HCT116 (cell line): ENCODE results near the gene ATF6B. TPM values are rescaled to one million over a fixed set of nuclear protein-coding genes. Genes with fewer than 3 reads are reported as not detected.

Experiments
- ATAC-seq: fragments of 200-7000 bp; cut with Tn5 transposase; 2 replicates; pipeline ENCODE4 v1.9.1; 2020; ENCODE audit warnings: mild to moderate bottlenecking, moderate library complexity
- BruUV-seq: library from RNA; stranded (reverse); fragments of 400-500 nt; replicated peaks from 2 replicates; lab custom pipeline; 2021; lab: Mats Ljungman, UMichigan
- CTCF ChIA-PET: fragments of 300-600 bp; sonication (Branson Sonifier 250); formaldehyde crosslinking; loops from one replicate; lab custom pipeline; 2021; ENCODE audit warnings: antibody characterized with exemption; lab: Charles Lee
- POLR2A ChIA-PET: fragments of 300-600, 350-600 bp; sonication (Branson Sonifier 250); formaldehyde crosslinking; loops from one replicate; lab custom pipeline; 2021; ENCODE audit warnings: antibody characterized with exemption; lab: Charles Lee
- RAD21 ChIA-PET, 2 experiments: fragments of 300-600 bp; sonication (Branson Sonifier 250); formaldehyde crosslinking; loops; one replicate each; lab custom pipeline; 2023; ENCODE audit warnings: low total read pairs in 2 of 2; ENCODE audit not compliant: uncharacterized antibody in 2 of 2, unreplicated experiment in 2 of 2, low non-redundant PET in 1 of 2; lab: Charles Lee
- DNase-seq: peaks from one replicate; pipeline ENCODE4 v3.0.0-alpha.2; 2010; ENCODE audit warnings: low read depth, low spot score
- H2AFZ ChIP-seq: fragments of 200-600 bp; shearing (Covaris generic), sonication (generic); 2 replicates; pipeline ENCODE4 v1.6.1; 2017; ENCODE audit warnings: low read depth, mixed run types, mixed read lengths, antibody characterized with exemption, low read length; ENCODE audit not compliant: poor library complexity, severe bottlenecking
- H3K27ac ChIP-seq: 2 replicates; pipeline ENCODE4 v1.5.1; 2012; ENCODE audit warnings: low read depth, low read length
- H3K27me3 ChIP-seq: fragments of 200-600 bp; sonication (generic); 2 replicates; pipeline ENCODE4 v1.6.1; 2016; ENCODE audit warnings: mixed run types, low read length, mixed read lengths; ENCODE audit not compliant: insufficient read depth
- H3K36me3 ChIP-seq, 2 experiments: fragments of 200-500 bp in 1 of 2; fragments of 200-600 bp in 1 of 2; sonication (Bioruptor generic) in 1 of 2; sonication (generic) in 1 of 2; 2 replicates each; pipeline versions ENCODE4 v1.5.1 to v1.6.1; 2014 to 2016; ENCODE audit warnings: low read length in 2 of 2, inconsistent platforms in 1 of 2, mixed read lengths in 1 of 2, mixed run types in 1 of 2; ENCODE audit not compliant: insufficient read depth in 2 of 2, control insufficient read depth in 1 of 2
- H3K4me1 ChIP-seq, 2 experiments: fragments of 200-600 bp in 1 of 2; sonication (generic) in 1 of 2; 2 replicates each; pipeline versions ENCODE4 v1.5.1 to v1.6.1; 2012 to 2017; ENCODE audit warnings: low read length in 2 of 2, inconsistent platforms in 1 of 2, mild to moderate bottlenecking in 1 of 2, mixed read lengths in 1 of 2, mixed run types in 1 of 2, moderate library complexity in 1 of 2; ENCODE audit not compliant: insufficient read depth in 2 of 2, control insufficient read depth in 1 of 2
- H3K4me2 ChIP-seq: fragments of 200-600 bp; sonication (generic); 2 replicates; pipeline ENCODE4 v1.6.1; 2017; ENCODE audit warnings: mixed run types, low read length, mixed read lengths
- H3K4me3 ChIP-seq, 2 experiments: fragments of 200-600 bp in 1 of 2; sonication (generic) in 1 of 2; replicated peaks in 1 of 2; 2 replicates each; pipeline ENCODE4 v1.5.1; 2011 to 2016; ENCODE audit warnings: low read length in 2 of 2, control low read depth in 1 of 2, low read depth in 1 of 2, mild to moderate bottlenecking in 1 of 2, mixed read lengths in 1 of 2, mixed run types in 1 of 2
- H3K79me2 ChIP-seq: fragments of 200-600 bp; sonication (generic); 2 replicates; pipeline ENCODE4 v1.6.1; 2017; ENCODE audit warnings: mild to moderate bottlenecking, mixed run types, low read length, moderate library complexity, mixed read lengths; ENCODE audit not compliant: insufficient read depth
- H3K9ac ChIP-seq: fragments of 200-600 bp; sonication (generic); 2 replicates; pipeline ENCODE4 v1.6.1; 2016; ENCODE audit warnings: low read length, mixed read lengths
- H3K9me2 ChIP-seq: fragments of 200-600 bp; sonication (generic), shearing (Covaris generic); 2 replicates; pipeline ENCODE4 v1.6.1; 2017; ENCODE audit warnings: mixed run types, mild to moderate bottlenecking, moderate library complexity; ENCODE audit not compliant: insufficient read depth
- H3K9me3 ChIP-seq, 2 experiments: fragments of 200-500 bp in 1 of 2; fragments of 200-600 bp in 1 of 2; sonication (Bioruptor generic) in 1 of 2; sonication (generic) in 1 of 2; 2 replicates each; pipeline ENCODE4 v1.6.1; 2014 to 2017; ENCODE audit warnings: low read length in 2 of 2, mixed read lengths in 2 of 2, inconsistent platforms in 1 of 2, low read depth in 1 of 2, mild to moderate bottlenecking in 1 of 2, mixed run types in 1 of 2, moderate library complexity in 1 of 2; ENCODE audit not compliant: control insufficient read depth in 1 of 2, insufficient read depth in 1 of 2
- H4K20me1 ChIP-seq: fragments of 200-600 bp; sonication (generic), shearing (Covaris generic); 2 replicates; pipeline ENCODE4 v1.6.1; 2017; ENCODE audit warnings: mixed run types, mild to moderate bottlenecking, moderate library complexity; ENCODE audit not compliant: insufficient read depth
- CEBPB ChIP-seq: IDR thresholded peaks from 2 replicates; pipeline ENCODE4 v1.6.1; 2012; ENCODE audit warnings: low read depth
- EGR1 ChIP-seq: IDR thresholded peaks from 2 replicates; pipeline ENCODE4 v1.6.1; 2012; ENCODE audit warnings: low read depth
- ELF1 ChIP-seq: IDR thresholded peaks from 2 replicates; pipeline ENCODE4 v1.6.1; 2012; ENCODE audit warnings: low read depth, borderline replicate concordance
- EZH2 ChIP-seq: fragments of 200-600 bp; sonication (generic); IDR thresholded peaks from 2 replicates; pipeline ENCODE4 v1.6.1; 2017; ENCODE audit warnings: antibody characterized with exemption, mixed run types
- JUND ChIP-seq: IDR thresholded peaks from 2 replicates; pipeline ENCODE4 v1.6.1; 2012
- POLR2A ChIP-seq: IDR thresholded peaks from 2 replicates; pipeline ENCODE4 v1.7.0; 2011; ENCODE audit warnings: borderline replicate concordance; ENCODE audit not compliant: insufficient read depth, insufficient read length; ENCODE audit errors: extremely low read depth
- RAD21 ChIP-seq: IDR thresholded peaks from 2 replicates; pipeline ENCODE4 v1.6.1; 2012; ENCODE audit warnings: low read depth, mild to moderate bottlenecking
- SIN3A ChIP-seq: IDR thresholded peaks from 2 replicates; pipeline ENCODE4 v1.6.1; 2012; ENCODE audit warnings: low read depth
- TCF7L2 ChIP-seq: IDR thresholded peaks from 2 replicates; pipeline ENCODE4 v1.7.0; 2011; ENCODE audit warnings: borderline replicate concordance, inconsistent platforms; ENCODE audit not compliant: insufficient read depth, insufficient read length; ENCODE audit errors: extremely low read depth
- ZNF274 ChIP-seq: fragments of 200-500 bp; sonication (Bioruptor generic); IDR thresholded peaks from 2 replicates; pipeline ENCODE4 v1.6.1; 2014; ENCODE audit warnings: mild to moderate bottlenecking, low read depth, low read length, inconsistent platforms
- intact Hi-C: fragments of 100-400 bp; cut with micrococcal nuclease; formaldehyde crosslinking; loops from 2 replicates; pipeline ENCODE4 v1.10.0; 2022
- total RNA-seq: library from RNA; stranded (reverse); gene quantifications from one replicate; pipeline ENCODE4 v1.2.1, GENCODE V29; 2021; ENCODE audit not compliant: unreplicated experiment
- TF ChIP-seq, protein P1 (sequence below): IDR thresholded peaks from 2 replicates; pipeline ENCODE4 v1.6.1; 2012
- TF ChIP-seq, protein P2 (sequence below): IDR thresholded peaks from 2 replicates; pipeline ENCODE4 v1.6.1; 2012; ENCODE audit warnings: low read depth

Gene ATF6B
- total RNA-seq, 1 experiment from 2014 or later = 63.9 TPM

DNA sequence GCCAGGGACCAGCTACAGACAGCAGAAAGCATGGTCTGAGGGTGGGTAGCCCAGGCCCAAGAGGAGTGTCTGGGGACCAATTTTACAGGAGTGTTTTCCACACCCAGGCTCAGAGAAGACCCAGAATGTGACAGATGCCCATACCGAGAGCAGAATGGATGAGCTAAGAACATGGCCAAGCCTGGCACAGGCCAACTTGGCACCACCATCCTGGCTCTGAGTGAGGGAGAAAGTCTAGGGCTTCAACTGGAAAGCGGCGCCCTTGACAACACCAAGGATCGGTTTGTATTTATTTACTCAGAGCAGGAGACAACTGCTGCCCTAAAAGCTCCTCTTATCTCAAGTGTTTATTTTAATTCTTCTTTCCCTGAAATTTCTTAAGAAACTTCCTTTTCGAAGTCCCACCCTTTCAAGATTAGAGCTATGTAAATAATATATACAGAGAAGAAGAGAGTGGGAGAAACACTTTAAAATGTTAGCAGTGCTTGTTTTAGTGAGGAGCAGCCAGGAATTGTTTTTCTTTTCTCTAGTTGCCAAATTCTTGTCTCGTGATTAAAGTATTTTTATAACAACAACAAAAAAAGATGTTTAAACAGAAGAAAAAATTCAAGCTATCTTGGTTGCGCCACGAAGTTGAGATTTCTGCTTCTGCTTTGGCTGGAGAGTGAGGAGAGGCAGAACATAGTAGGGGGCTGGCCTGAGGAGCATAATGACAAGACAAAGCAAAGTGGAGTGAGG lies 35.1 kb downstream of the ATF6B start:
- ChIA-PET POLR2A (no interaction called here), RAD21 (no interaction called here), CTCF (interaction anchor here (1.1 kb wide), 1 partner anchor 26 kb away, joined by 3 read pairs; no protein-coding TSS in a partner anchor)
- ATAC-seq = no peak
- no peak overlapping the region for H3K4me3 ChIP-seq
- no peak overlapping the region for H3K9ac ChIP-seq
- peaks cover 3 to 5% of the 10 kb centered on the region in 2 experiments; a peak in 3 of 4 replicates for H3K4me1 ChIP-seq
- no TSS peak for BruUV-seq
- H3K9me2 ChIP-seq = no peaks in the 10 kb centered on the region
- H3K27ac ChIP-seq = no peak overlapping the region
- no peaks in the 10 kb centered on the region for H3K79me2 ChIP-seq
- H3K27me3 ChIP-seq = no peaks in the 10 kb centered on the region
- H3K4me2 ChIP-seq = no peak overlapping the region
- no peaks in the 10 kb centered on the region for H4K20me1 ChIP-seq
- intact Hi-C loops = no loop called here
- TF ChIP-seq EZH2 = no peak
- TF ChIP-seq, protein P1, sequence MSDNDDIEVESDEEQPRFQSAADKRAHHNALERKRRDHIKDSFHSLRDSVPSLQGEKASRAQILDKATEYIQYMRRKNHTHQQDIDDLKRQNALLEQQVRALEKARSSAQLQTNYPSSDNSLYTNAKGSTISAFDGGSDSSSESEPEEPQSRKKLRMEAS = no peak
- no peak for TF ChIP-seq CEBPB
- no peak for TF ChIP-seq ELF1
- no peak for TF ChIP-seq JUND
- TF ChIP-seq ZNF274 = no peak
- no peak for TF ChIP-seq TCF7L2
- H3K36me3 ChIP-seq = no peaks in the 10 kb centered on the region
- H3K9me3 ChIP-seq = no peaks in the 10 kb centered on the region
- no peak for DNase-seq
- no peak overlapping the region for H2AFZ ChIP-seq

DNA sequence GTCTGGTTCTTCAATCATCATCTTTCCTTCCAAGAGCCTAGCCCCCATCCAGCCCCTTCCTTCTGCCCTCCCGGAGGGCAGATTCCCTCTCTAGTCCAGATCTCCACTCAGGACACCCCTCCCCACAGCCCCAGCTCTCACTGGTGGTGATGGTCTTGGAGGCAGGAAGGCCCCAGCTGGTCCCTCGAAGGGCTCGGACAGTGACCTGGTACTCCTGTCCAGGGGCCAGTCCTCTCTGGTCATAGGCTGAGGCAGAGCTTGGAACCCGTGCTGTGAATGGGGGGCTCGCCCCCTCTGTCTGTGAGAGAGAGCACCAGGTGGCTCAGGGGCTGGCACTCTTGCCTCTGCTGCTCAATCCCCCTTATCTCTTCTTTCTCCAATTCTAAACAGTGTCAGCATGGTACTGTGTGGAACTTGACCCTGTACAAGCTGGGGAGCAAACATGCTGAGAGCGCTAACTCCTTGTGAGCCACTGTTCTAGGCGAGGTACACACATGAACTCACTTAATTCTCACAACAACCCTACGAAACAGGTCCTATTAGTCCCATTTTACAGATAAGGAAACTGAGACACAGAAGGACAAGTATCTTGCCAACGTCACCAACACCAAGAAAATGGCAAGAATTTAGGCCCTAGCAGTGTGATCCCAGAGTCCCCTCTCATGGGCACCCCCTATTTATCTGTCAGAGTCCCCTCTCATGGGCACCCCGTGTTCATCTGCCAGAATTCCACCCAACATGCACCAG lies 38.8 kb downstream of the ATF6B start:
- no TSS peak for BruUV-seq
- H3K27me3 ChIP-seq = no peaks in the 10 kb centered on the region
- ATAC-seq (no peak), DNase-seq (no peak)
- H3K27ac ChIP-seq = no peak overlapping the region
- RAD21 ChIA-PET = no interaction called here
- POLR2A ChIA-PET = no interaction called here
- H2AFZ ChIP-seq = no peak overlapping the region
- H3K4me1 ChIP-seq = peaks cover 14 to 22% of the 10 kb centered on the region in 2 experiments
- no peak overlapping the region for H3K9ac ChIP-seq
- CTCF ChIA-PET = no interaction called here
- no peaks in the 10 kb centered on the region for H3K9me2 ChIP-seq
- intact Hi-C loops = no loop called here
- no peaks in the 10 kb centered on the region for H3K9me3 ChIP-seq
- no peaks in the 10 kb centered on the region for H4K20me1 ChIP-seq
- H3K79me2 ChIP-seq = no peaks in the 10 kb centered on the region
- no peaks in the 10 kb centered on the region for H3K36me3 ChIP-seq
- H3K4me3 ChIP-seq = no peak overlapping the region
- no peak overlapping the region for H3K4me2 ChIP-seq
- TF ChIP-seq POLR2A (no peak), EZH2 (no peak), JUND (no peak), TCF7L2 (no peak), SIN3A (no peak), EGR1 (no peak), RAD21 (no peak), ZNF274 (no peak)
- TF ChIP-seq, protein P2, sequence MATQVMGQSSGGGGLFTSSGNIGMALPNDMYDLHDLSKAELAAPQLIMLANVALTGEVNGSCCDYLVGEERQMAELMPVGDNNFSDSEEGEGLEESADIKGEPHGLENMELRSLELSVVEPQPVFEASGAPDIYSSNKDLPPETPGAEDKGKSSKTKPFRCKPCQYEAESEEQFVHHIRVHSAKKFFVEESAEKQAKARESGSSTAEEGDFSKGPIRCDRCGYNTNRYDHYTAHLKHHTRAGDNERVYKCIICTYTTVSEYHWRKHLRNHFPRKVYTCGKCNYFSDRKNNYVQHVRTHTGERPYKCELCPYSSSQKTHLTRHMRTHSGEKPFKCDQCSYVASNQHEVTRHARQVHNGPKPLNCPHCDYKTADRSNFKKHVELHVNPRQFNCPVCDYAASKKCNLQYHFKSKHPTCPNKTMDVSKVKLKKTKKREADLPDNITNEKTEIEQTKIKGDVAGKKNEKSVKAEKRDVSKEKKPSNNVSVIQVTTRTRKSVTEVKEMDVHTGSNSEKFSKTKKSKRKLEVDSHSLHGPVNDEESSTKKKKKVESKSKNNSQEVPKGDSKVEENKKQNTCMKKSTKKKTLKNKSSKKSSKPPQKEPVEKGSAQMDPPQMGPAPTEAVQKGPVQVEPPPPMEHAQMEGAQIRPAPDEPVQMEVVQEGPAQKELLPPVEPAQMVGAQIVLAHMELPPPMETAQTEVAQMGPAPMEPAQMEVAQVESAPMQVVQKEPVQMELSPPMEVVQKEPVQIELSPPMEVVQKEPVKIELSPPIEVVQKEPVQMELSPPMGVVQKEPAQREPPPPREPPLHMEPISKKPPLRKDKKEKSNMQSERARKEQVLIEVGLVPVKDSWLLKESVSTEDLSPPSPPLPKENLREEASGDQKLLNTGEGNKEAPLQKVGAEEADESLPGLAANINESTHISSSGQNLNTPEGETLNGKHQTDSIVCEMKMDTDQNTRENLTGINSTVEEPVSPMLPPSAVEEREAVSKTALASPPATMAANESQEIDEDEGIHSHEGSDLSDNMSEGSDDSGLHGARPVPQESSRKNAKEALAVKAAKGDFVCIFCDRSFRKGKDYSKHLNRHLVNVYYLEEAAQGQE = no peak
- TF ChIP-seq, protein P1 = no peak
